GM12892 (cell line): Measurements from ENCODE around the gene SMIM11.

Experiments
- POLR2A ChIP-seq: IDR thresholded peaks from 2 replicates; pipeline ENCODE4 v1.6.1; 2011; ENCODE audit warnings: low read depth, low read length, control low read depth
- POLR2AphosphoS5 ChIP-seq: IDR thresholded peaks from 2 replicates; pipeline ENCODE4 v1.6.1; 2011; ENCODE audit warnings: low read depth, low read length, control low read depth
- TAF1 ChIP-seq: IDR thresholded peaks from 2 replicates; pipeline ENCODE4 v1.6.1; 2011; ENCODE audit warnings: low read depth, mild to moderate bottlenecking, control low read depth, low read length, borderline replicate concordance

DNA sequence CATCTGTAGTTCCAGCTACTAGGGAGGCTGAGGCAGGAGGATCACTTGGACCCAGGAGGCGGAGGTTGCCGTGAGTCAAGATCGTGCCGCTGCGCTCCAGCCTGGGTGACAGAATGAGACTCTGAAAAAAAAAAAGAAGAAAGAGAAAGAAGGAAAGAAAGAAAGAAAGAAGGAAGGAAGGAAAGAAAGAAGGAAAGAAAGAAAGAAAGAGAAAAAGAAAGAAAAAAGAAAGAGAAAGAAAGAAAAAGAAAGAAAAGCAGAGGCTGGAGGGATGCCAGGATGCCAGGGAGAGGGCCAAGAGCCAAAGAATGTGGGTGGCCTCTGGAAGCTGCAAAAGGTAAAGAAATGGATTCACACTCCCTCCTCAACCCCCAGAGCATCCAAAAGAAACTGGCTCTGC lies 19.7 kb upstream of the SMIM11 start:
- no peak for TF ChIP-seq POLR2A
- no peak for TF ChIP-seq POLR2AphosphoS5
- no peak for TF ChIP-seq TAF1
